CD4-positive, alpha-beta T cell treated with Interleukin-15 for 4 hours (primary cell): ENCODE data around the gene ERG28.
"Not testable (repeated sequence)": the region's sequence is repeated elsewhere in the genome, so short reads cannot be mapped to it uniquely, and the experiment has no call there.

Source experiments
- DNase-seq: peaks from one replicate; pipeline ENCODE4 v3.0.0-alpha.2; 2020; ENCODE audit warnings: low spot score

The ERG28 gene, protein sequence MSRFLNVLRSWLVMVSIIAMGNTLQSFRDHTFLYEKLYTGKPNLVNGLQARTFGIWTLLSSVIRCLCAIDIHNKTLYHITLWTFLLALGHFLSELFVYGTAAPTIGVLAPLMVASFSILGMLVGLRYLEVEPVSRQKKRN

DNA sequence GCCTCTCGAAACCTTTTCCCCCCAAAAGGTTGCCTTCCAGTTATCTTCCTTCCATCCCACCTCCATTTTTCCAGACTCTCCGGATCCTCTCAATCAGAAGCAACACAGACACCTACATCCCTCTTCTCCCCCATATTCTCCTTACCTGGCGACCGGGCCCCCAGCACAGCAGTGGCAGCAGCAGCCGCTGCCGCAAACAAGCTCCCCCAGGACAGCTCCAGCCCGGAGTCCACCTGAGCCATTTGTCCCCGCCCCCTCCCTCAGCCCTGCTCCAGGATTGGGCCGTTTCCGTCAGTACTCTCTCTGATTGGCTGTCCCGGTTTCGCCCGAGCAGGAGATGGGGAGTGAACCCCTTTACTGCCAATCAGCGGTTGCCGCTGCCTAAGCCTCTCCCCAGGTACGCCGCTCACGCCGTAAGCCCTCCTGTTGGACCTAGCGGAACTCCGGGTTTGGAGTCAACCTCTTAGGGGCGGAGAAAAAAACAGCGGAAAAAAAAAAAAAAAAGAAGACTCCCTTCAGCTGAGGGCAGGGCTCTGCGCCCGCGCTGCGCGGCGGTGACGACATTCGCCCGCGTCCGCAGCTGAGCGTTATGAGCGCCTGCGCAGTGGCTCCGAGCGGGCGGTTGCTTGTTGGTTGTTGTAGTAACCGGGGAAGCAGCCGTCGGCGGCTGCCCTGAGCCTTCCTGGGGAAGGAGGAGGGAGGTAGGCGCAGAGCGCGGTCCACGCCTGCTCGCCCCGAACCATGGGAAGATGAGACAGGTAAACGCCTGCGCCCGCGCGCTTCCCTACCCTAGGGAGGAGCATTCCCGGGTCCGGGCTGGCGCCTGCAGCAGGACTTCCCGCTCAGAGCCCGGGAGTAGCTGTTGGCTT is at the start of gene ERG28, which contains the start of gene TTLL5:
ERG28 (minus strand) TSS at position 247 of the 869 bp plus-strand sequence. CDS start 3,374 bp downstream, outside the sequence.
TTLL5 (plus strand) TSS at position 617 of the 869 bp plus-strand sequence. CDS start 1,904 bp downstream, outside the sequence.
- peak; percentile 97 for DNase-seq

GRCh38 chr14:75709207-75709812 is 48.6 kb upstream of the ERG28 start:
- DNase-seq = peak; percentile 52

DNA sequence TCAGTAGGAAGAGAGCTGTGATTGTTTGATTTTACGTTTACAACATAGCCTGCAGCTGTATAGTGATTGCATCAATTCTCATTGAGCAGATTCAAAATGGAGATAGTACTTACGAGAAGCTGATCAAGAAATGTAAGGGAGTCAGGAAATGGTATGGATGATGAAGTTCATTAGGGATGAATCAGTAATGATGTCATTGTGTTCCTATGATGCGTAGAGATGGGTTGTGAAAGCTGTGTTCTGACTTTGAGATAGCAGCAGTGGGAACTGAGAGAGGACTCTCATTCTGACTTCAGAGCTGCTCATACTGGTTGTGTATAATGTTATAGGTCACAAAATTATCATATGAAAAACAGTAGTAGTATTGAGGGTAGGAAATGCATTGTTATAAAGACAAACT is 44.3 kb upstream of the ERG28 start:
- DNase-seq = no peak

DNA sequence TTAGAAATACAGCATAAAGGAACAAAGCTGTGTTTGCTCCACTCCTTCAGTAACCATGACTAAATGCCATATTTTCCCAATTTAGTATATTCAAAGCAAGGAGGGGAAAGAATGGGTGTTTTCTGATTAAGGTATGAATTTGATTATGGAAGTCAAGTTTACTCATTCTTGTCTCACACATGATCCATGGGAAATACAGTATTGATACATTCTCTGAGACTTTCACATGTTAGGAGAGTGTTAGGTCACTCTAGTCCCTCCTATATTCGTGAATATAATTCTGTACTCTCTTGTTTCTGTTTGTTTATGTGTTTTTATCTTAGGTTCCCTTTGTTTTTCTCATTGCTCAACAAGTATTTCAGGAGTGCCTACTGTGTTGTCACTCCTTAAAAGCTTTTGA is 42.8 kb upstream of the ERG28 start:
- no peak for DNase-seq

GRCh38 chr14:75702616-75703261 is 42.1 kb upstream of the ERG28 start:
- DNase-seq = no peak

DNA sequence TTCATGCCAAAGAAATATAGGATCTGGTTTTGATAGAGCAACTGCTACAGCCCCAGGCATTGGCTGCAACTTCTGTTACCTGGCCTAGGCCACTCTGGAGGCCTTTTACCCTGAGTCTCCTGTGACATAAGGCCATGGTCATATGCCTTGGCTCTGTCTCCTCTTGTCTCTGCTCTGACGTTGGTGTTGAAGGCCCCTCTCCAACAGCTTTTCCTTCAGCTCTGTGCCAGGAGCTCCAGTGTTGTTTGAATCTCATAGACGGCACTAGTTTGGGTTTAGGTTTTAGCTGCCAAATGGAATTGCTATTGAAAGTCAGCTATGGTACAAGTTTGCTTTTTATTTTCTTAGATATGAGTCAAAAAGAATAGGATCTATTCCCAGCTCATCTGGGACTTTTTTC is 41.4 kb upstream of the ERG28 start:
- DNase-seq = no peak

- DNase-seq = no peak
These were observed 39.6 kb upstream of the ERG28 start for GRCh38 chr14:75700295-75700694.

DNA sequence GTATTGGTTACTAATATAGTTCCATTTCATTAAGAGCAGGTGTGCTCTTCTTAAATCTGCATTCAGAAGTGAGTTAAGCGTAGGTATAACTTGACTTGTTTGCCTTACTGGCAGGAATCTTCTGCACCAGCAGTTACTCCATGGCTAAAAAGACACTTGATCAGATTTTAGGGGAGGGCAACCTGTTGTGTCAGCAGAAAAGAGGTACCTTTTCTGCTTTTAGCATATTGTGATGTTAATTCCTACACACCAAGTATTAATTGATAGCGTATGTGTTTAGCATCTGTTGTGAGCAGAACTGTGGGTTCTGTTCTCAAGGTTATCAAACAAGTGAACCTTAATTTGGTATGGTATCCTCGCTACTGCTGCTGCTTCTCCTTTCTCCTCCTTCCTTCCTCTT is 38.7 kb upstream of the ERG28 start:
- no peak for DNase-seq

DNA sequence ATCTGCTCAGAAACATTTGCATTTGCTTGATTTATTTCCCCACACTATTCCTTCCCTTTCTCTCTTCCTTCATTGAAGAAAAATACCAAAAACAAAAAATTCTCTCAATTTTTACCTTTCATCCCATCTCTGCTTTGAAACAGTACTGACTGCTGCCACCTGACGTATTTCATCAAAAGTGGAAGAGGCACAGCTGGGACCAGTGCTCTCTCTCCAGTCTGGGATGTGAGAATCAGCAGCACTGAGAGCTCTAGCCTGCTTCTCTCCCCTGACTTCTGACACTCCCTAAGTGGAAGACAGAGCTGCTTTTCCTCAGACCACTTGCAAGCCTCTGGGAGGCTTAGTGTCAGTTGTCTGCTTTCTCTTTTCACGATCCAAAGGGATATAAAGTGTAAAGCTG is 37.2 kb upstream of the ERG28 start:
- DNase-seq = no peak

DNA sequence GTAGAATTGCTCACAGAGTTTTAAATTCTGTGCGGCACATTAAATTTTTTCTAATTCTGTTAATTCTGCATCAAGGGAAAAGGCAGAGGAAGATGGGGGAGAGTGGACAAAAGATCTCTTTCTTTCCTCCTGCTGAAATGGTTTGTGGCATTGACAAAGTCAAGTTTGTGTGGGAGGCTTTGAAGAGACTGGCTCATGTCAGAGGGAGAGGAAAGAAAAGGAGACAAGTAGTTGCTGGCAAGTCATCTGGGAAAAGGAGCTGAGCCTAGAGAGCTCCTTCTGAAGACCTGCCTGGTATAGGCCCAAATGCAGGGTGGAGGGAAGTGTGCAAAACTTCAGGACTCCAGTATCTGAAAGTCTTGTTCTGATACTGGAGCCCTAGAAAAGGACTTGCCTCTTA is 36.7 kb upstream of the ERG28 start:
- no peak for DNase-seq

DNA sequence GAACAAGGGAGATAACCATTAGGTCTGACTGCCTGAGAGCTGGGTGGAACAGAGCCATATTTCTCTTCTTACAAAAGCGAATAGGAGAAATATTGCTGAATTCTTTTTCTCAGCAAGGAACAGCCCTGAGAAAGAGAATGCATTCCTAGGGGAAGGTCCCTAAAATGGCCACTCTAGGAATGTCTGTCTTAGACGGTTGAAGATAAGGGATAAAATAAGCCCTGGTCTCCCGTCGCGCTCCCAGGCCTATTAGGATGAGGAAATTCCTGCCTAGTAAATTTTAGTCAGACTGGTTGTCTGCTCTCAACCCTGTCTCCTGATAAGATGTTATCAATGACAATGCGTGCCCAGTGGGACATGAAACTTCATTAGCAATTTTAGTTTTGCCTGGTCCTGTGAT is 34.3 kb upstream of the ERG28 start:
- not testable (repeated sequence) for DNase-seq

GRCh38 chr14:75690010-75690409 is 29.3 kb upstream of the ERG28 start:
- DNase-seq = no peak

GRCh38 chr14:75689012-75689411 is 28.3 kb upstream of the ERG28 start:
- no peak for DNase-seq

GRCh38 chr14:75685910-75686309 is 25.2 kb upstream of the ERG28 start:
- DNase-seq = no peak

DNA sequence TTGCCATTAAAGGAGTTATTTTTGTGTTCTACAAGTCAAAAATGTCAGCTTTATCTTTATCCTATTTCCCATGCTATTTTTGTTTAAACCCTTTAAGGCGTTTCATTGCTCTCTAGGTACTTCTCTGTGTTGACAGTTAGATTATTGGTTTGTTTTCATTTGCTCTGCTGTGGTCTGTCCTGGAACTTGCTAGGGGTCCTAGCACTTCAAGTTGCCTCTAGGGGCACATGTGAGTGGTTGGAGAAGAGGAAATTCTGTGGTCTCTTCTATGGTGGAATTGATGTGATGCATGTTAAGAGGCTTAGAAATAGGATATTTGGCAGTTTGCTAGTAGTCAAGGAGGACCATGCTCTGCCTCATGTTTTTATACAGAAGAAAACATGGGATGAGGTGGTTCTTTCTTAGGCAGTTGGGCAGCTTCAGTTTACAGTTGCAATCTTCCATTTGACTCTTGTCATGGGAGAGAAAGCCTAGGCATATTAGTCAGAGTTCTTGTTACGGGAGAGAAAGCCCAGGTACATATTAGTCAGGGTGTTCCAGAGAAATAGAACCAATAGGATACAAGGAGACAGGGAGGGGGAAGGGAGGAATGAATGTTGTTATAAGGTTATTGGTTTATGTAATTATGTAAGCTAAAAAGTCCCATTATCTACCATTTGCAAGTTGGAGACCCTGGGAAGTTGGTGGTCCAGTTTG is 14.7 kb upstream of the ERG28 start:
- DNase-seq = no peak

GRCh38 chr14:75673345-75674035 is 12.8 kb upstream of the ERG28 start:
- DNase-seq = no peak

- DNase-seq = no peak
These were observed 12.0 kb upstream of the ERG28 start for GRCh38 chr14:75672605-75673192.

GRCh38 chr14:75667099-75667765 is 6.6 kb upstream of the ERG28 start:
- no peak for DNase-seq

DNA sequence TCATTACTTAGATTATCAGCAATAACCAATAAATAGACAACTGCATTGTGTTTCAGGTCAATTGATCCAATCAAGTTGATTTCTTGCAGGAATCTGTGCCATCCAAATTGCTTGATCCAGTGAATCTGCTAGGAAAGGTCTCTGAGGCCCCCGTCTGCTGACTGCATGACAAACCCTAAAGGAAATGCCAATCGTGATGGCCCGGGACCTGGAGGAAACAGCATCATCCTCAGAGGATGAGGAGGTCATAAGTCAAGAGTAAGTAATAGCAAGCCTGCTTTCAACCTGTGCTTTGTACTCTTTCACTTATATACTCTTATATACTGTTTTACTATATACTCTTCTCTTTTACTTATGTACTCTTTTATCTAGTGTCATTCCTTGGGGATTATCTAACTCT is 2.3 kb upstream of the ERG28 start:
- DNase-seq = no peak

- DNase-seq = no peak
These were observed 781 bp upstream of the ERG28 start for GRCh38 chr14:75661499-75661814.

DNA sequence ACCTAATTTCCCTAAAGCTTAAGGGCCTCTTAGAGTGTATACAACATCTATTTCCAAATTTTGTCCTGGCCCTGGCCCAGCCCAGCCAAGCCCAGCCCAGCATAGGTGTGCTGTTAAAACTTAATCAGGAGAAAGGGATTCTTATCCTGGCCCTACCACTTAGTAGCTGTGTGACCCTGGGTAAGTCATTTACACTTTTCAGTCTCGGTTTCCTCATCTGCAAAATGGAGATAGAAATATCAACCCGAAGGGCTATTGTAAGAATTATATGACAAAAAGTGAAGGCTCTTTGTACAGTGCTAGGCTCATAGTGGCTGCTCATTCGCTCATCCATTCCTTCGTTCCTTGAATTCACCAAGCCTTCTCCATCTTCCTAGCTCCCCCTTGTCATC is 442 bp downstream of the ERG28 start:
- DNase-seq = no peak
